GM19099 (cell line): ENCODE measurements around the gene KCNIP4.

Source experiments
- POLR2A ChIP-seq: IDR thresholded peaks from 3 replicates; pipeline ENCODE4 v1.6.1; 2011; ENCODE audit warnings: low read depth; ENCODE audit not compliant: insufficient read length; ENCODE audit errors: extremely low read depth

The KCNIP4 gene

DNA sequence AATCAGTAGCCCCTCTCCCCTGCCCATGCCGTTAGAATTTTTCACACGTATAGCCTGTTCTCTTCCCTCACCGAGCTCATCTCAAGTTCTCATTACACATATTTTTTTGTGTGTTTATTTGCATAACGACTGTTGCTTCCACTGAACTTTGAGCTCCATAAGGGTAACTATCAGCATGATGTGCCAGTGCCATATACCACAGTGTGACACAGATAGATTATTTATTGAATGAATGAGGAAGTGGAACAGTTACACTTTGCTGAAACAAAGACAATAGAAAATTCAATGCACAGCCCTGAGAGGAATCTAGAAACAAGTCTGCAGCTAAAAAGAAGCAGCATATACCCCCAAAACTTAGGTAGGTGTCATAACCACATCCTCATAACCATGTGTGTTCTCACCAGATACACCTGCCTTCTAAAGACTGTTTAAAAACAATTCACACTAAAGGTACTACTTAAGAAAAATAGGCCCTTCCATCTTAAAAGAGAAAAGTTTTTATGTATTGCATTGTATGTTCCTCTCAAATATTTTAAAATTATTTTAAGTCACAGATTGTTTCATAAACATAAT is 858.4 kb downstream of the KCNIP4 start:
- TF ChIP-seq POLR2A = no peak

DNA sequence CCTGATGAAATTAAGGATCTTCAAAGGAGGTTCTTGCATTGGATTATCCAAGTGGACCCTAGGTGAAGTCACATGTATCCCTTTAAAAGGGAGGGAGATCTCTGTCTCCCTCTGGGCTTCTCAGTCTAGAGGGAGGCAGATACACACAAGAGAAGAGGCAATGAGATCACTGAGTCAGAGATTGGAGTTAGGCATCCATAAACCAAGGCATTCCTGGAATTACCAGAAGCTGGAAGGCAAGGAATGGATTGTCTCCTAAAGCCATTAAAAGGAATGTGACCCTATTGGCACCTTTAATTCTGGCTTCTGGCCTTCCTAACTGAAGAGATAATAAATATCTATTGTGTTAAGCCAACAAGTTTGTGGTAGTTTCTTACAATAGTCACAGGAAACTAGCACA is 865.2 kb downstream of the KCNIP4 start:
- no peak for TF ChIP-seq POLR2A

DNA sequence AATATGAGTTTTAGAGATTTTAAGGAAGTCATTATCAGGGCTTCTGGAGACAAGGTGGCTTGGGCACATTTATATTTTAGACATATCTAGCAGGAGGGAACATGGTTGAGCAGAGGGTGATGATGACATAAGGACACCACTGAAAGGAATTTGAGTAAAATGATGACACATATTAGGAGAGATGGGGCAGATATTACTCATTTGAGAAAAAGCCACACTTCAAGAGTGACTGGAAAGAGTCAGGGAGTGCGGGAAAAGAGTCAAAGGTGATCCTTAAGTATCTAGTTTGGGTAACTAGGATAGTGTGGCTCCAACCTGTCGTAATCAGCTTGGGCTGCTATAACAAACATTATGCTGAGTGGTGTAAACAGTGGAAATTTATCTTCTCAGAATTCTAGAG is 870.6 kb downstream of the KCNIP4 start:
- no peak for TF ChIP-seq POLR2A

DNA sequence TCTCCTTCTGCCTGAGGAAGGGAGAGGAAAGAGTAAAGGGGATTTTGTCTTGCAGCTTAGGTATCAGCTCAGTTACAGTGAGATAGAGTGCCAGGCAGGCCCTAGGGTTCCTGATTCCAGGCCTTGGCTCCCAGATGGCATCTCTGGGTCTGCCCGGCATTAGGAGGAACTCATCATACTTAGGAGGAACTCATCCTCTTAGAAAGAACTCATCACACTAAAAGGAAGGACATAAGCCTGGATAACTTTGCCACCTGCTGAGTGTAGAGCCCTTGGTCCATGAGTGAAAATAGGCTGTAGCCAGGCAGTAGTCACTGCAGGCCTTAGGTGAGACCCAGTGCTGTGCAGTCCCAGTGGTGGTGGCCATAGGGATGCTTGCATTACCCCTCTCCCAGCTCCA is 881.2 kb downstream of the KCNIP4 start:
- no peak for TF ChIP-seq POLR2A

DNA sequence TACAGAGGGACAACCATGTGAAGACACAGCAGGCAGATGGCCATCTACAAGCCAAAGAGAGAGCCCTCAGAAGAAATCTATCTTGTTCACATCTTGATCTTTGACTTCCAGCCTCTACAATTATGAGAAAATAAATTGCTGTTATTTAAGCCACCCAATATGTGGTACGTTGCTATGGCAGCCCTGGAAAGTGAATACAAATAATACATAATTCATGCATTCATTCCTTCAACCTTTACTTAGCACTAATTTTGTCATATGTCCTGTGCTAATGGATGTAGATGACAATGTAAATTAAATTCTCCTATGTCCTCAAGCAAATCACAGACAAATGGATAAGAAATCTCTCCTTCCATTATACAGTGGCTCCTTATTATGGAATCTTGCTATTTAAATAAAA is 886.7 kb downstream of the KCNIP4 start:
- TF ChIP-seq POLR2A = no peak

DNA sequence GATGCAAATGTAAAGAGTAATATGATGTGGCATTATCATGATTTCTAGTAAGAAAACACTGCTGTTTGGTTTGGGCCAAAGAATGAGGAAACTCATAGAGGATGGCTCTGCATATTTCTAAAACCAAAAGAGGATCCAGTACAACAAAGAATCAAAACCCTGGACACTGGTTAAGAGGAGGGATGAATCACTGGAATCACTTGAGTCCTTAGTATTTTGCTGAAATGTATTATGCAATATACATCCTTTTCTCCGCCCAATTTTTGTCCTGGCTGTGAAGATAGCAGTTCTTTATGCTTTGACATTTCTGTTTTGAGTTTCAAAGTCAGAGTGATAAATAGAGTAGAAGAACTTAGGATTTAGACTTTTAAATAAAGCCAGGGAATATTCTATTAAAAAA is 902.4 kb downstream of the KCNIP4 start:
- TF ChIP-seq POLR2A = no peak

DNA sequence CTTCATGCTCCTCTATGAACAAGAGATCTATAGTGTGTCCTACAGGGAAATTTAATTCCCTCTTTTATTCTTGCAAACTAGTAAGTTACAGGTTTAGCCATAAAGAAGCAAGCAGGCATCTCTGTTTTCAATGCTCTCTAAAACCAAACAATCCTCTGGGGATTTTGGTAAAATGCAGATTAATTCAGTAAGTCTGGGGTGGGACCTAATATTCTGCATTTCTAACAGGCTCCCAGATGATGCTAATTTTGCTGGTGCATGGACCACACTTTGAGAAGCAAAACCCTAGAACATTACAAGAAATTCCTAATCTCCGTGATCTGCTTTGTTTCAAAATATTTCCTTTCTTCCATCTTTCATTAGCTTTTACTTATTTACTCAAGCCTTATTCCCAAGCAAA is 903.5 kb downstream of the KCNIP4 start:
- TF ChIP-seq POLR2A = no peak

DNA sequence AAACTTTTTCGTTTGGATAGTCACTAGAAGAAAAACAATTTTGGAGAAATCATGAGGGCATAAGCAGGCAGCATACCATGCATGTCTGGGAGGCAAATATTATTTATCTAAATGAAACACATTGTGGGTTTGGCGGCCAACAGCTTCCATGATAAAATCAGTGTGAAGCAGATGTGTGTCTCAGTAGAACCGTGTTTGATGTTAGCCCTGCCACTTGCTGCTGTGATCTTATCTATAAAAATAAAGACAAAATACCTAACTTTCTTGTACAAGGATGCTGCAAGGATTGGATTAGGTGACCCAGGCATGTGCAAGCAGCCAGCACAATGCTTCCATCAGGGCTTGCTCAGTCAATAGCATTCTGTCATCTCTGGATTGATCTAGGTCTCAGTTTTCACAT is 906.9 kb downstream of the KCNIP4 start:
- no peak for TF ChIP-seq POLR2A

DNA sequence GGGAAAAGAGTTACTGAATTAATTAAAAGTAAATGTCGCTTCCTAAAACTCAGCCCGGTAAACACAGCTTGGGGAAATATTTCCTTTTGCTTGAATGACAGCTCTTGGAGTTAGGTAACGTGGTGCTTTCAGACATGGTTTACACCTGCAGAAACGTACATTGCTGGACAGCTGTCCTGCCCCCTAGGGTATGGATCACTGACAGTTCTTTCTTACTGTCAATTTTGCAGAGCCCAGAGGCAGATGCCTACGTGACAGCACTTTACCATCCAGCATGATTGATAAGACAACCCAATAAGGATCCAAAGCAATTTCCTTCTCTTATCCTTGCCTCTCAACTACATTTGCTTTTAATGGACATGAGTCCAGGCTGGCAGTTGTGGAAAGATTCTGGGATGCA is 913.8 kb downstream of the KCNIP4 start:
- no peak for TF ChIP-seq POLR2A

DNA sequence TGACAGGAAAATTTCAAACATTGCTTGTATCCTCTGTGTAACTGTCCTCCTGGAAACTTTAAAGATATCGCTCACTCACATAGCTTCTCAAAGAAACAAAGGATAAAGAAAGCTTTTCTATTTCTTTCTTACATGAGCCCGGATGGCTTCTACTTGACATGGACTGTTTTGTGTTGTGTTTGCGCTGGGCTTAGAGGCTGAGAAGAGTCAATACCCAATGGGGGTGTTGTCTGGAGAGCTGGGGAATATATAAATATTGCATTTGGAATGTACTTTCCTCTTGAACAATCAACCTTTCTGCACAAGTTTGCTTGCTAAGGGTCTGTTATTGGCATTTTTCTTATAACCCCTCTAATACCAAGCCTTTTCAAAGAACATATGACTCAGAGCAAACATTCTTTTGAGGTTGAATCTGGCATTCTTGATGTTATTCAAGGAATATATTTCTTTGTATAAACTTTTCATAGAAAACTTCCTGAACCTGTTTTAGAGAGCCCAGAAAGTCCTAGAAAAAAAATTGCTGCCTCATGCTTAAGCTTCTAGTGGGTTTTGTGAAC is 916.4 kb downstream of the KCNIP4 start:
- no peak for TF ChIP-seq POLR2A

DNA sequence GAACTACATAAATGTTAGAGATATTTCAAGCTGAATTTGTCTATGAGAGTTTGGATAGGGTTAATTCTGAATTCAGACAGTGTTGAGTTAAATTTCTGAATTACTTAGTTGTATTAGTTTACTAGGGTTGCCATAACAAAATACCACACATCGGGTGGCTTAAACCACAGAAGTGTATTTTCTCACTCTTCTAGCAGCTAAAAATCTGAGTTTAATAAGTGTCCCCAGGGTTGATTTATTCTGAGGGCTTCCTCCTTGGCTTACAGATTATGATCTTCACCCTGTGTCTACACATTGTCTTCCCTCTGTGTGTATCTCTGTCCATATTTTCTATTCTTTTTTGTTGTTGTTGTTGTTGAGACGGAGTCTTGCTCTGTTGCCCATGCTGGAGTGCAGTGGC is 929.8 kb downstream of the KCNIP4 start:
- no peak for TF ChIP-seq POLR2A

DNA sequence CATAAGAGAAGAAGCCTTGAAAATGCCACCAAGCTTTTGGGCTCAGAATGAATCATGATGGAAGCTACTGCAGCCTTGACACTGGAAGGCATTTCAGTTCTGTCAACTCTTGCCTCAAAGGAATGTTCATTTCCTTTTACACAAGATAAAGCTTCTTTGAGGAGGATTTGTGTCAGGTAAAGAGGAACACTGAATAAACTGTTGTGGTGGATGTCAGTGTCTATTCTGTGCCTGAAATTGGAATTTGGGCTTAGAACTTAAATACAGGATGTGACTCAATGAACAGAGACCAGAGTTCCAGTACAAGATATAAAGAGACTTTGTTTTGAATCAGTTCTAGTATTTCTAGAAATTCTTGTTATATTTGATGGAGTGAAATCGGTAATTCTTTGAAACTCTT is 935.1 kb downstream of the KCNIP4 start:
- no peak for TF ChIP-seq POLR2A

DNA sequence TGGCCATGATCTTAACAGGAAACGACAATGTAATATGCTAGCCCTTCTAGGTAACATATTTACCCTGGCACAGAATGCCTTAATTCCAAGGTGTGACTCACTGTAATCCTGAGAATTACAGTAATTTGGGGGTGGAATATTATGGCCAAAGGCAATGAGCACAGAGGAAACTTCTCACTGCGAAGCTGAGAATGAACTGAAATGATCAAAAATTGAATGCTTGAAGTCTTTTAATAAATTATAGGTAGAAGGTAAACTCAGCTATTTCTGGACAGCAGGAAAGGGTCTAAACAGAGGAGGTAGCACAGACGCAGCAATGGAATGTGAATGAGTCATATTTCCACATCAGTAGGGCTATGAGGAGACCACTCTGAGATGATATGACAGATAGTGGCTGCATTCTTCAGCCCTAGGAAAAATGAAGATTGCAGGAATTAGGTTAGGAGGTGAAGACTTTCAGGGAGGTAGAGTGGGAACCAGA is 935.7 kb downstream of the KCNIP4 start:
- TF ChIP-seq POLR2A = no peak

DNA sequence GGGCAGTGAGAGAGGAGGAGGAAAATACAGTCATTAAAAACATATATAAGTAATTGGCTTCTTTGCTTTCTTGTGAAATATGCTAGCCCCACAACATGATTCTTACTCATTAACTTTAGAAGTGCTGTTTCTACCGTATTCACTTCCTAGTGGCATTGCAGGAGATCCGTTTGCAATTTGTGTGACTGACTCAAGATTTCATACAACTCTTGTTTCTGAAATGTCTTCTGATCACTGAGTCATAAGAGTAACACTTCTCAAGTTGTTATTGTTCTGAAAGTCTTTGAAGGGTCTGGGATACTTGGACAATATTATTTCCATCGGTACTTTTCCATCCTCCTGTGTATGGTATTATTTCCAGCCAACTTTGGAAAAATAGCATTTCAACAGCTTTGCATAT is 937.5 kb downstream of the KCNIP4 start:
- TF ChIP-seq POLR2A = no peak

DNA sequence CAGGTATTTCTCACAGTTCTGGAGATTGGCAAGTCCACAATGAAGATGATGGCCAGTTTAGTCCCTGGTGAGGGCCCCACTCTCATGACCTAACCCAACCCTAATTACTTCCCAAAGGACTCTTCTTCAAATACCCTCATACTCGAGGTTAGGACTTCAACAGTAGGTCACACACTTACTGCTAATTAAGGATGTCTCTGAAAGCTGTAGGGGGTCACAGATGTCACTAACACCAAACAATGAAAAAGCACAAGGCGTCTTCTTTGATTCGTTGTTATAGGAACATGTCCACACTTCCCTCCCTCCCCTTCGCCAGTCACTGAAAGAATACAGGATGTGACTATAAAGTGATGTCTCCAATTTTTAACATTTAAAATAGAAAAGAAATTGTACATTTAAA is 938.6 kb downstream of the KCNIP4 start:
- no peak for TF ChIP-seq POLR2A

DNA sequence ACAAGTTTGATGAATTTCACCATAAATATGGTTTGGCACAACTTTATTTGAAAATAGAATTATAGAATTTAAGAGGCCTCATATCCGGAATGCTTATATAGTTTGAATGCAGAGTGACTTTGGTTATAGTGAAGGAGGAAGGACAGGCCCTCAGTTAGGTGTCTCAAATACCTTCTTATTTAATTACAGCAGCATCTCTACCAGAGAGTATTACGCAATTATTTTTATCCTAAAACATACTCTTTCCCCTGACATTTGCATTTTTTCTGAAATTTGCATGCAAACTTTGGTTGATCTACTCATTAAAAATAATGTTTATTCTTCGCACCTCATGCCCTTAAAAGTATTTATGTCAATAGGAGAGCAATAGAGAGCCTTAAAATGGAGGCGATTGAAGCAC is 942.9 kb downstream of the KCNIP4 start:
- no peak for TF ChIP-seq POLR2A

DNA sequence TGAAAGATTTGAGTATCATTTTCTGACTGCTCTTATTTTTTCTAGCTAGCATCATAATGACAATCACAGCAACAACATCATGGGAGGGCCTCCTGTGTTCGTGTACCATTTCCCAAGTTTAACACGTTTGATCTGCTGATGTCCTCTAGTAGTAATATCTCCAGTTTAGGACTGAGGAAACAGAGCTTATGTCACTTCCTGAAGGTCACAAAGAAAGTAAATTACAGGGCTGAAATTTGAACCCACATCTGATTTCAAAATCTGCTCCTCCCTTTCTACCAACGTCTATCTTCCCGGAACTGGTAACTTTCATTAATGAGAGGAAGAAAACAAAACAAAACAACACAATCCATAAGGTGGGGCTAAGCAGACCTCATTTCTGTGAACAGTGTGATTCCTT is 945.6 kb downstream of the KCNIP4 start:
- no peak for TF ChIP-seq POLR2A

DNA sequence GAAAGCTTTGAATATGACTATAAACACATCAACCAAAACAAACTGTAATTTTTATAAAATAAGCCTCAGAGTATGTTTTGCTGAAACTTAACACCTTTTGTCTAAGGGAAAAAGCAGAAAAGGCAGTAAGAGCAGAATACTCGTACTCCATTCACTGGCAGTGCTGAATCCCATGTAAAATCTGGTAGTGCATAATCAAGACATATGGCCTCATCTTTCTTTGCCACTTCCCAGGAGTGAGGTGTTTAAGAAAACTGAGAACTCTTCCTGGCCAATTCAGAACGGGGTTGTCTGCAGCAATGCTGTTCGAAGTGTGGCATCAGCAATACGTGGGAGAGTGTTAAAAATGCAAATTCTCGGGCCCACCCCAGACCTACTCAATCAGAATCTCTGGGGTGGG is 946.3 kb downstream of the KCNIP4 start:
- no peak for TF ChIP-seq POLR2A

DNA sequence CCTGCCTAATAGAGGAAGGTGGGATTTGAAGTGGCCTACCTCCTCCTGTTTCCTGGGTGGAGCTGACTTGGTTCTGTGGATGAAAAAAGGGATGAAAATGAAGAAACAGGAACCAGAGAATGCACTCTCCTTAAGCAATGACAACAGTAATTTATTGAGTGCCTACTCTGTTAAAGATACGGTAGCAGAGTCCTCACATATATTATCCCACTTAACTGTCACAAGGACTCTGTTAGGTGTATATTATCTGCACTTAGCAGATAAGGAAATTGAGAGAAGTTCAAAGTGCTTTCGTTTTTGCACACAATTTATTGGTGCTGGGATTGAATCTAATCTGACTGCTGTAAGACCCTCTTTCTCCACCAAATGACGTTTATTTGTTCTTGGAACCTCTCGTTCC is 947.1 kb downstream of the KCNIP4 start:
- TF ChIP-seq POLR2A = no peak
